GM10248 (cell line): Measurements from ENCODE around the gene GMCL2.

Source experiments
- CTCF ChIA-PET: fragments of 300-600 bp; sonication (Branson Sonifier 250); formaldehyde crosslinking; extraction: SDS; loops from one replicate; lab custom pipeline; 2021; ENCODE audit warnings: antibody characterized with exemption; lab: Yijun Ruan, JAX
- POLR2A ChIA-PET: fragments of 350-650 bp; sonication (Branson Sonifier 250); formaldehyde crosslinking; extraction: SDS; loops from one replicate; lab custom pipeline; 2020; ENCODE audit warnings: antibody characterized with exemption; lab: Yijun Ruan, JAX
- DNase-seq: peaks from one replicate; pipeline ENCODE4 v3.0.0; 2012; ENCODE audit errors: extremely low spot score
- TF ChIP-seq, protein P1 (sequence below): IDR thresholded peaks from 2 replicates; pipeline ENCODE4 v1.5.1; 2012; ENCODE audit warnings: mild to moderate bottlenecking, low read depth; ENCODE audit errors: extremely low read depth, missing control alignments, control extremely low read depth

GMCL2 gene

DNA sequence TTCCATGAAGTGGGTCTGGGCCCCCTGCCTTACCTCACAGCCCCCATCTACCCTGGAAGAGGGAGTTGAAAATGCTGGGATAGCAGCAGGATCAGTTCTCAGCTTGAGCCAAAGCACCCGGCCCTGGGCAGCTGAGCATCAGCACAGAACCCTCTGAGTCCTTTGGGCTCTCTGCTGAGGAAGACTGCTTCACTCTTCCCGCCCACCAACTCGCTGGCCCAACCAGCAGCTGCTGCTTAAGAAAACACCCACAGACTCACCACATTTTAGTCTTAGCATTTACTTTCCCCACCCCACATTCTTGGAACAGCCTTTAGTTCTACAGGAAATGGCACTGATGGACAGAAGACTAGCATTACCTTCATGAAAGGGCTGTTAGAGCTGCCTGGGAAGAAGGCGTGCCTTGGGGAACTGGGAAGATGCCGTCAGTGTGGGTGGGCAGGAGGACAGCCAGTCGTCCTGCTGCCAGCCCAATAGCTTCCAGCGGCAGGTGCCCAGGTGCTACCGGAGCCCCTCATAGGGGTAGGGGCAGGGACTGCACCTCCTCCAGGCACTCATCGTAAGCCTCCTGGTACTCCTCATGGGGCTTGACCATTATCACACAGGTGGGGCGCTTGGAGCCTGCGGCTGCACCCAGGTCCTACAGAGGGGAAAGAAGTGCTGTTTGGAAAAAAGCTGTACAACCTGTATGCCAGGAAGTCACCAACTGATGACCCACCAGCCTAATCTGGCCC is 37.8 kb downstream of the GMCL2 start:
- ChIA-PET POLR2A (no interaction called here), CTCF (interaction anchor here (1.0 to 10.0 kb wide), 6 partner anchors 14 to 75 kb away, joined by 3 to 155 read pairs (median 13); no protein-coding TSS in a partner anchor)
- TF ChIP-seq, protein P1, sequence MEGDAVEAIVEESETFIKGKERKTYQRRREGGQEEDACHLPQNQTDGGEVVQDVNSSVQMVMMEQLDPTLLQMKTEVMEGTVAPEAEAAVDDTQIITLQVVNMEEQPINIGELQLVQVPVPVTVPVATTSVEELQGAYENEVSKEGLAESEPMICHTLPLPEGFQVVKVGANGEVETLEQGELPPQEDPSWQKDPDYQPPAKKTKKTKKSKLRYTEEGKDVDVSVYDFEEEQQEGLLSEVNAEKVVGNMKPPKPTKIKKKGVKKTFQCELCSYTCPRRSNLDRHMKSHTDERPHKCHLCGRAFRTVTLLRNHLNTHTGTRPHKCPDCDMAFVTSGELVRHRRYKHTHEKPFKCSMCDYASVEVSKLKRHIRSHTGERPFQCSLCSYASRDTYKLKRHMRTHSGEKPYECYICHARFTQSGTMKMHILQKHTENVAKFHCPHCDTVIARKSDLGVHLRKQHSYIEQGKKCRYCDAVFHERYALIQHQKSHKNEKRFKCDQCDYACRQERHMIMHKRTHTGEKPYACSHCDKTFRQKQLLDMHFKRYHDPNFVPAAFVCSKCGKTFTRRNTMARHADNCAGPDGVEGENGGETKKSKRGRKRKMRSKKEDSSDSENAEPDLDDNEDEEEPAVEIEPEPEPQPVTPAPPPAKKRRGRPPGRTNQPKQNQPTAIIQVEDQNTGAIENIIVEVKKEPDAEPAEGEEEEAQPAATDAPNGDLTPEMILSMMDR, result no peak
- no peak for DNase-seq

DNA sequence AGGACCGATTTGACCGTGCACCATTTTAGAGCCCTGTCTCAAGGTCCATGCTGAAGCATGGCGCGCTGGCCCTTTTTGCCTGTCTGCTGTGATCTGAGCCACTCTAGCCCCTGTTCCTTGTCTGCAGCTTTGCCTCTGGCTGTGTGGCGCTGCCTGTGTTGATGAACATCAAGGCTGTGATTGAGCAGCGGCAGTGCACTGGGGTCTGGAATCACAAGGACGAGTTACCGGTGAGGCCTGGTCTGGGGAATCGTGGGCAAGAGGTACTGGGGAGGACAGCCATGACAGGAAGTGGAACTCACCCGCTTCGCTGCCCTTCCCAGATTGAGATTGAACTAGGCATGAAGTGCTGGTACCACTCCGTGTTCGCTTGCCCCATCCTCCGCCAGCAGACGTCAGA is 39.8 kb downstream of the GMCL2 start:
- CTCF ChIA-PET, result interaction anchor here (1.2 to 10.0 kb wide), 5 partner anchors 12 to 73 kb away, joined by 3 to 155 read pairs (median 42); no protein-coding TSS in a partner anchor
- DNase-seq, result no peak
- TF ChIP-seq, protein P1, result no peak
- POLR2A ChIA-PET, result no interaction called here

DNA sequence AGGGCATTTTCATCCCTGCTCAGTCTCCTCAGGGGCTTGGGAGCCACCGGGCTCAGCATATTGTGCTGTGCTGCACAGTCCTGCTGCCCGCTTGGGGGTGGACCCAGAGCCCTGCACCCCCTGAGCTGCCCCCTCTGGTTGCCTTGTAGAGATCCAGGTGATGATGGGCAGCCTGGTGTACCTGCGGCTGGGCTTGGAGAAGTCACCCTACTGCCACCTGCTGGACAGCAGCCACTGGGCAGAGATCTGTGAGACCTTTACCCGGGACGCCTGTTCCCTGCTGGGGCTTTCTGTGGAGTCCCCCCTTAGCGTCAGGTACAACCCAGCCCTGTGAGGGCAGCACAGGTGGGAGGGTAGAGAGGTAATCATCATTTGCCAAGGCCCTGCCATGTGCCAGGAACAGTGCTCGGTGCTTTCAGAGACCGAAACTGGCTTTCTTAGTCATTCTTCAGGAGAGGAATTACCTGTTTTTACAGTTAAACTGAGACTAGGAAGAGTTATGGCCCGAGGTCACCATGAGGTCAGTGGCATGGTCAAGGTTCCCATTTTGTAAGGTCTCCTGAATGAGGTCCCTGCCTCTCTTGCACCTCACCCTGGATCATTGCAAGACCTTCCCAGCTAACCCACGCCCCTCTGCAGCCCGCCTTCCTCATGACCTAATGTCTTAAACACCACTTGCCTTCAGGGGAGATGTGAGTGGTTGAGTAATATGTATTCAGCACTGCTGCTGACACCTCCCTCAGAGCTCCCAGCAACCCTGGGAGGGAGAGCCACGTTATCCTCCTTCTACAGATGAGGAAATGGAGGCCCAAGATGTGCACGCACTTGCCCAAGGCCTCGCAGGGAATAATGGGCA is 41.0 kb downstream of the GMCL2 start:
- ChIA-PET CTCF (interaction anchor here (0.9 to 10.0 kb wide), 14 partner anchors 10 to 72 kb away, joined by 3 to 155 read pairs (median 4); partner anchors contain the start of gene RMND5B), POLR2A (interaction anchor here (0.7 kb wide), 1 partner anchor 22 kb away, joined by 3 read pairs; no protein-coding TSS in a partner anchor)
- DNase-seq, result peak; percentile 82
- TF ChIP-seq, protein P1, result peak; percentile 91

DNA sequence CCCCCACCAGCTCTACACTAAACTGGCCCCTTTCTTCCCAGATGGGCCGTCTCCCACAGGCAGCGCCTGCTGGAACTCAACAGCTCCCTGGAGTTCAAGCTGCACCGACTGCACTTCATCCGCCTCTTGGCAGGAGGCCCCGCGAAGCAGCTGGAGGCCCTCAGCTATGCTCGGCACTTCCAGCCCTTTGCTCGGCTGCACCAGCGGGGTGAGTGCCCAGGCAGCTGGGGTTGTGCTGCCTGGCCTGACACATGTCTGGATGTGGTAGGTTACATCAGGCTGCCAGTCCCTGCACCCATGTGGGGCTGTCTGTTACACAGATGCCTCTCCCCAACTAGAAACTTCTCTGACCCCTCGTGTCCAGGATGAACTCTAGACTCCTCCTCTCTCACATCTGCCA is 43.3 kb downstream of the GMCL2 start:
- no peak for DNase-seq
- TF ChIP-seq, protein P1, result no peak
- ChIA-PET POLR2A (interaction anchor here (0.7 kb wide), 1 partner anchor 1714 kb away, joined by 3 read pairs; the partner anchor contains the start of gene MRNIP), CTCF (interaction anchor here (0.9 to 10.0 kb wide), 8 partner anchors 8 to 69 kb away, joined by 3 to 155 read pairs (median 4); partner anchors contain the start of gene NHP2)

DNA sequence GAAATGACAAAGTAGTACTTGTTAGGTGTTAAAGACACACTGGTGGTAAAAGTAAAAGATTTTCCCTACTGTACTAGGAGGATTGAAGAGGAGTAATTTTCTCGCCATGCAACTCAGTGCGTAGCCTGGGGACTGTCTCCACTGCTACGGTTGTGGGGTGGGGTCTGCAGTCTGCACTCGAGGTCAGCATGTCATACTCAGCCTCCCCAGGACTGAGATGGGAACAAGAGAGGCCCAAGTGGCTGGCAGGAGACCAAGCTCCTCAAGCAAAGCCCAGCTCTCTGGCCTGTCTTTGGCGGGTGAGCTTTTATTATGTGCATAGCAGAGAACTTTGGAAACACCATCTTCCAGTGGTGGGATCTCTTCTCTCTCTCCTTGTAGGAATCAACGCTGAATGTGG is 43.9 kb downstream of the GMCL2 start:
- DNase-seq, result no peak
- ChIA-PET CTCF (interaction anchor here (0.9 to 10.0 kb wide), 6 partner anchors 10 to 69 kb away, joined by 3 to 155 read pairs (median 4); partner anchors contain the start of gene NHP2), POLR2A (no interaction called here)
- TF ChIP-seq, protein P1, result no peak

DNA sequence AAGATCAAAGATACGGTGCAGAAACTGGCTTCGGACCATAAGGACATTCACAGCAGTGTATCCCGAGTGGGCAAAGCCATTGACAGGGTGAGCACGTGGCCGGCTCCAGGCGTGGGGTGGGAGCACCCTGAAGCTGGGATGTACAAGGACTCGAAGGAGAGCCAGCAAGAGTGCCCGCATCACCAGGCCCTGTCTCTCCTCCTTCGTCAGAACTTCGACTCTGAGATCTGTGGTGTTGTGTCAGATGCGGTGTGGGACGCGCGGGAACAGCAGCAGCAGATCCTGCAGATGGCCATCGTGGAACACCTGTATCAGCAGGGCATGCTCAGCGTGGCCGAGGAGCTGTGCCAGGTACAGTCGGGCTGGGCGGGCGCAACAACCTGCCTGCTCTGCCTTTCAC is 44.5 kb downstream of the GMCL2 start:
- TF ChIP-seq, protein P1, result no peak
- DNase-seq, result no peak
- POLR2A ChIA-PET, result no interaction called here
- CTCF ChIA-PET, result interaction anchor here (1.5 to 10.0 kb wide), 3 partner anchors 22 to 68 kb away, joined by 5 to 155 read pairs (median 42); no protein-coding TSS in a partner anchor
